GM18867 (cell line): ENCODE results near the gene PIBF1.

ENCODE experiments used
- ATAC-seq: cut with Tn5 transposase; IDR thresholded peaks from one replicate; pipeline ENCODE4 v1.9.1; 2021; ENCODE audit warnings: mild to moderate bottlenecking, moderate library complexity; ENCODE audit not compliant: unreplicated experiment

The PIBF1 gene

GRCh38 chr13:73058432-73058735 lies 276.5 kb downstream of the PIBF1 start:
- ATAC-seq: peak; percentile 21

GRCh38 chr13:73058736-73059459 lies 277.0 kb downstream of the PIBF1 start, which contains the start of gene KLF5:
Gene KLF5, plus strand, starts transcription at chr13:73059005. Its CDS starts 323 bp downstream, at chr13:73059328.
- ATAC-seq: peak; percentile 97

GRCh38 chr13:73059460-73060250 lies 277.7 kb downstream of the PIBF1 start:
- ATAC-seq: peak; percentile 32

GRCh38 chr13:73060251-73061160 lies 278.6 kb downstream of the PIBF1 start:
- ATAC-seq: no peak

- no peak for ATAC-seq
Observed at GRCh38 chr13:73061473-73061872, 279.5 kb downstream of the PIBF1 start.

- ATAC-seq: no peak
Observed at GRCh38 chr13:73061876-73062275, 279.9 kb downstream of the PIBF1 start.

GRCh38 chr13:73062468-73062867 lies 280.5 kb downstream of the PIBF1 start:
- ATAC-seq: no peak

- no peak for ATAC-seq
Observed at GRCh38 chr13:73063166-73063565, 281.2 kb downstream of the PIBF1 start.

GRCh38 chr13:73065036-73065435 lies 283.1 kb downstream of the PIBF1 start:
- ATAC-seq: no peak

- ATAC-seq: no peak
Observed at GRCh38 chr13:73065665-73066340, 283.9 kb downstream of the PIBF1 start.
